GM18508 (cell line): ENCODE data around the gene MBLAC1.
A peak's percentile ranks its signal among the peaks of the same experiment; 100 is the strongest.

Experiments
- ATAC-seq: cut with Tn5 transposase; IDR thresholded peaks from one replicate; pipeline ENCODE4 v1.9.1; 2021; ENCODE audit warnings: moderate number of reproducible peaks; ENCODE audit not compliant: insufficient read depth, unreplicated experiment

Gene MBLAC1

DNA sequence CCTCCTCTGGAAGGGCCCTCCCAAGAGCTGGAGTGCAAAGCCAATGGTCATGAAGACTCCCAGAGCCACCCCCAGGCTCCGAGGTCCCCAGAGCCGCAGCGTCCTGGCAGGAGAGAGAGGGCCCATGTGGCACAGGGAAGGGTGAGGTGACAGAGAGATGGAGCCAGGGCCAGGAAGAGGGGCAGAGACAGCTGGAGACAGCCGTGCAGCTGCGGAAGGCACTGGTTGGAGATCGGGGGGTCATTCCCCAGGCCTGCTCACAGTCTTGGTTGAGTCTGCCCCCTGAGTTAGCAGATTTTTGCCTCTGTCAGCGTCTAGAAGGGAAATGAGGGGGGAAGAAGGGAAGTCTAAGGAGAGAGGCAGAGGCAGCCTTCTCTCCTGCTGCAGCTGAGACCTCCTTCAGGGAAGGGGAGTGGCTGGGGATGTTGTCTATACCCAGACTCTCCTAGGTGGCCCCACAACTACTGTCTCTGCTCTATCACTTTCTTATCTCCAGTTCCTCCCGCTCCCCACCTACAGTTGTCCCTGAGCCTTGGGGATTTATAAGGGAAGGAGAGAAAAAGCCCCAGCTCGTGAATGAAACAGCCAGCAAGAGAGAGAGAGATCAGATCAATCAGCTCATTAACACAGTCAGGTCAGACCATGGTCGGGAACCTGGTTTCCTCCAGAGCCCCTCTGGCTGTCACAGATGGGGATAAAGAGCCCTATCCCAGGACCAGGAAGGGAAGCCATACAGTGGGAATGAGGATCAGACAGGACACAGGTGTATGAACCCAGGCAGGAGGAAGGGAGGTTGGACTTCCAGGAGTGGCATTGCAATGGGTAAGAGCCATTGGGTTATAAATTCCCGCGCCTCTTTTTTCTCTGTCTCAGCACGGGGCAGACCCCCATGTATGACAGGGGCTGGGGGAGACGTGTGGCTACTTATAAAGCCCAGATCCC is 40.5 kb downstream of the MBLAC1 start:
- ATAC-seq: no peak

DNA sequence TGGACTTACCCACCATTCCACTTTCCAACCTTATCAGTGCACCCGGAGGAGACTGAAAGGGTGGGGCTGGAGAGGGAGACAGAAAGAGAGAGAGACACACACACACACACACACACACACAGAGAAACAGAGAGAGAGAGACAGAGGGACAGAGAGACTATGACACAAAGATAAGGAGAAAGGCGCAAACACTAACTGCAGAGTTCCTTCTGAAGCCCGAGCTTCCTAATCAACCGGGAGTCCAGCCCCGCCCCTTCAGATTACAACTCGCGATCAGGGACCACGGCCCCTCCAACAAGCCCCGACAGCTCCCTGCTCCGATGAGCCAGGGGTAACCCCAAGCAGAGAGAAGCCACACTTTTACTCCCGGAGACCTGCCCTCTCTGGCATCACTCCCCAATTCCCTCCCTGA is 41.2 kb downstream of the MBLAC1 start:
- ATAC-seq: no peak

DNA sequence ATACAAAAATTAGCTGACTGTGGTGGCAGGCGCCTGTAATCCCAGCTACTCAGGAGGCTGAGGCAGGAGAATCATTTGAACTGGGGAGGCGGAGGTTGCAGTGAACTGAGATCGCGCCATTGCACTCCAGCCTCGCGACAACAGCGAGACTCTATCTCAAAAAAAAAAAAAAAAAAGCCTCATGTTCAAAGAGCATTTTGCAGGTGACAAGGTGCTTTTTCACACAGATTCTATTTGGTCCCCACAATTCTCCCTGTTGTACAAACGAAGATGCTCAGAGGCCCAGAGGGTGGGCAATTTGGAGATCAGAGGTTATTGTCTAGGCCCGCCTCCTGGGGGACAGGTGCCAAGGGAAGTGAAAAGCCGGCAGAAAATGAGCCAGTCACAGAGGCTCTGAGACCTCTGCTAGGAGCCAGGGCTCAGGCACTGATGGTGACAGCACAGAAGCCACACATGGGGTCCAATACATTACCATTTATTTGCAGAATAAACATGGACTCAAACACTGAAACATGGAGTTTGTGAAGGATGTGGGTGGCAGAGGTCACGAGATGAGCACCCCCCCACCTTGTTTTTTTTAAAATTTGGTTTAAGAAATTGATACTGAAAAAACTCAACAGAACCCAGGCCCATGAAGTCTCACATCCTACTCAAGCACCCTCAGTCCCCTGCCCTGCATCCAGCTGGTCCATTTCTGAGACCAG is 42.5 kb downstream of the MBLAC1 start:
- ATAC-seq: no peak

DNA sequence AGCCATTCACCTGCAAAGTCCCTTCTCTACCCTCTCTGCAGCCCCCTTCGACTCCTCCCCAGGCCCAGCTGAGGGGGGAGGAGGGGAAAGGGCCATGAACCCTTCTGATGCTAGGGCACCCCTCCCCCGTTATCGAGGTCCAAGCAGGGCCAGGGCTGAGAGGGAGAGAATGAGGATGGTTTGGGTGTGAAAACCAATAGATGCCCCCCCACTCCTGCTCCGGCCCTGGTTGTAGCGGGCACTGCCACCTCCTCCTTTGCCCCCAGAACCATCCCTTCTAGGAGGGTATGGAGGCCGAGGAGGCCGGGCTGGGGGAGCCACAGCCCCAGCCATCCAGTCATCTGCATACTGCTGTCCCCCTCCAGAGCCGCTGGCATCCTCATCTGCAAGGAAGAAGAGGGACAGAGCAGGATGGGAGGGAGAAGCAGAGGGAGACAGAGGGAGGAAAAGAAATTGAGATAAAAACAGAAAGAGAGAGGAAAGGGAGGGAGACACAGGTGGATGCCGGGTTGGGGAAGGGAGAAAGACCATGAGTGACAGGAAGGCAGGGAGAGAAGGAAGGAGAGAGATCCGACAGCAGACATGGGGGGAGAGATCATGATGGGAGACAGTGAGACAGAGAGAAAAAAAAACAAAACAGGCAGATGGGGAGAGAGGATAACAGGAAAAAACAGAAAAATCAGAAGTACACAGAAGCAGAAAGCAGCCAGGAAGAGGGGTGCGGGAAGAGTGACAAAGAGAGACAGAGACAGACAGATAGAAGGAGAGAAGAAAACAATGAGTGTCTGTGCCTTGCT is 43.5 kb downstream of the MBLAC1 start:
- ATAC-seq: no peak

DNA sequence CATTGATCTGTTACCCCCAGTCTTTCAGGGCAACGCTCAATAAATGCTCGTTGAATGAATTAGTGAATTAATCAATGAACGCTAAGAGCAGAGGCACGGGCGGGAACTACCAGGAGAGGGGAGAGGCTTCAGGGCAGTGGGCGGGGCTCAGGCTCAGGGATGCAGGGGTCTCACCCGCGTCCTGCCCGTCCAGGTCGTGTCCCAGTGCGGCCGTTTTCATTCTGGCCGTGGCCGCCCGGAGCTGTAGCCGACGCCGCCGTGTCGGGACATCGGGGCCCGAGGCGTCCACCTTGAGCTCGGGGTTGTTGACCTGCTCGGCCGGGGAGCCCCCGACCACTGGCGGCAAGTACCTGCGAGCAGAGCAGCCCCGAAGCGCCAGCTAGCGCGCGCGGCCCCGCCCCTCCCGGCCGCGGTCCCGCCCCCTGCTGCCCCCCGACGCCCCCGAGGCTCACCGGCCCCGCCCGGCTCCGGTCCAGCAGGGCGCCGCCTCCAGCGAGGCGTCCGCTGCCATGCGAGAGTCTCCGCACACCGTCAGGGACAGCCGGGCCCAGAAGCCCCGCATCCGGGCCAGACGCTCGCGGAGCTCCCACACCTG is 44.4 kb downstream of the MBLAC1 start:
- ATAC-seq: no peak

DNA sequence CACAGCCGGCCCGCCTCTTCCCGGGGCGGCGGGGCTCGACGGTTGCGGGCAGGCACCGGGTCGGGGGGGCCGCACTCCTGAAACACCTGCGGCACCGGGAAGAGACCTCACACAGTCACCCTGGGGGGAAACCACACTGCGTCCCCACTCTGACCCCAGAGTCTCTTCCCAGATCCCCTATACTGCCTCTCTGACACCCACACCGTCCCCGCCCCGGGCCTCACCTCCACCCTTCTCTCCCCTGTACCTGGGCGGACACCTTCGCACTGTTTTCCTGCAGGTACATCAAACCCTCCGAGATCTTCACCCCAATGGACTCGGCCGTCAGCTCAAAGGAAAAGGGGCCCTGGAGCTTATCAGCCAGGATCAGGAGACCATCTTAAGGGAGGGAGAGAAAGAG is 45.1 kb downstream of the MBLAC1 start:
- ATAC-seq: no peak

DNA sequence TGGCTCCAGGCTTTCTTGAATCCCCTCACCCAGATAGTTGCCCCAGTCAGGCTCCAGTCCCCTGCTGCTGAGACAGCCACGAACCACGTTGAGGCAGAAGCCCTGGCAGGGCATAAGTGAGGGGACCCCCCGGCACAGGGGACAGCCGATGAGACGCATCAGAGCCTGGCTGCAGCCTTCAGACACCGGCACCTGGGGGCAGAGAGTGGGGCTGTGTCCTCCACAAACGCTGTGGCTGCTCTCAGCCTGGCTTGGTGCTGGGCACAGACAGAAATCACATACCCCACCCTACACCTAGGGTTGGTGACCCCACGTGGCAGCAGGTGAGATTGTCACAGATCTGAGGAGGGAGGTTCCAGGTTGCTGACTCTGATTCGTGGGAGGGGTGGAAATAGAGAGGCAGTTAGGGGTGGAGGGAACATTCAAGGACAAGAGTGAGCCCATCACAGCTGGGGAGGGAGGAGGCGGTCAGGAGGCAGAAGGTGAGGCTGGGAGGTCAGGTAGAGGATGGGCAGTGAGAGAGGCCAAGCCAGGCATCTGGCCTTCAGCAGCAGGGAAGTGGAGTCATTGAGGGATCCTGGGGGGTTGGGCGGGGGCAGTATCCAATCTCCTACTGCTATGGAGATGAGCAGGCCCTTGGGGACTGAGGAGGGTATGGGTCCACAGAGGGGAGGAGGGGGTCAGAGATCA is 47.2 kb downstream of the MBLAC1 start:
- ATAC-seq: no peak

DNA sequence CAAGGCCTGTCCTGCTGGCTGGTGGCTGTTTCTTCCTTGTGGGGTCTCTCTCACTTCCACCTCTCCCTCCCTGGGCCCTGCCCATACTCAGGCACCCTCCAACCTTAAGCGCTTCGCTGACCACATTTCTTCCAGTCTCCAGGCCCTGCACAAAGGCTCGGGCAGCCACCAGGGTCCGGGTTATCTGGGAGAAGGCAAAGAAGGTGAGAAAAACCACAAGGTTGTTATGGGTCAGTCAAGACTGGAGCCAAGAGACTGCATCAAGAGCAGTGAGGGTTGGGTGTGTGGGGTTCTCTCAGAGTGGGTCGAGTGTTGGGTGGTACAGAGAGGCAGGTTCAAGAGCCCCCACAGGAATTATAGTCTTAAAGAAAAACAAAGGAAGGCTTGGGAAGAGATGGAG is 47.8 kb downstream of the MBLAC1 start:
- no peak for ATAC-seq

DNA sequence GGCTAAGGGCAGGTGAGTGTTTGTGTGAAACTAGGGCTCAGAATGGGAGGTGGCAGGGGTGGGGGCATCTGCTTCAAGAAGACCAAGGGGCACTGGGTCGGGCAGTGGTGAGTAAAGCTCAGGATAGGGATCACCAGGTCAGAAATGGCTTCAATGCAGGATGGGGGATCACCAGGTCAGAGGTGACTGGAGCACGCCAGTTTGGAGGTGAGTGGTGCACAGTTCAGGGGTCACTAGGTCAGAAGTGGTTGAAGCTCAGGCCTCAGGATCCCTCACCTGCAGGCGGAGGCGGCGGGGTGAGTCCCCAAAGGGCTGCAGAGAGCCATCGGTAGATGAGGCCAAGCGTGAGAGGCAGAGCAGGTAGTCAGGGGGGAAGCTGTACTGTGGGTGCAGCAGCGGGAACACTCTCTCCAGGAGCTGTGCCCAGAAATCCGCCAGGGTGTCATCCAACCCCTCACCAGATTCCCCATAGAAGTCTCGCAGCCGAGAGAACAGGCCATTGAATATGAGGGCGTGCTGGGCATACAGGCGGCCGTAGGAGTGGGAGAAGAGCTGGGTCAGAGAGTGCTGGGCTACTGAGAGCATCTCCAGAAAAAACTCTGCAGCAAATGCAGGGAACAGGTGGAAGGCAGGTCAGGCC is 48.6 kb downstream of the MBLAC1 start:
- ATAC-seq: no peak

DNA sequence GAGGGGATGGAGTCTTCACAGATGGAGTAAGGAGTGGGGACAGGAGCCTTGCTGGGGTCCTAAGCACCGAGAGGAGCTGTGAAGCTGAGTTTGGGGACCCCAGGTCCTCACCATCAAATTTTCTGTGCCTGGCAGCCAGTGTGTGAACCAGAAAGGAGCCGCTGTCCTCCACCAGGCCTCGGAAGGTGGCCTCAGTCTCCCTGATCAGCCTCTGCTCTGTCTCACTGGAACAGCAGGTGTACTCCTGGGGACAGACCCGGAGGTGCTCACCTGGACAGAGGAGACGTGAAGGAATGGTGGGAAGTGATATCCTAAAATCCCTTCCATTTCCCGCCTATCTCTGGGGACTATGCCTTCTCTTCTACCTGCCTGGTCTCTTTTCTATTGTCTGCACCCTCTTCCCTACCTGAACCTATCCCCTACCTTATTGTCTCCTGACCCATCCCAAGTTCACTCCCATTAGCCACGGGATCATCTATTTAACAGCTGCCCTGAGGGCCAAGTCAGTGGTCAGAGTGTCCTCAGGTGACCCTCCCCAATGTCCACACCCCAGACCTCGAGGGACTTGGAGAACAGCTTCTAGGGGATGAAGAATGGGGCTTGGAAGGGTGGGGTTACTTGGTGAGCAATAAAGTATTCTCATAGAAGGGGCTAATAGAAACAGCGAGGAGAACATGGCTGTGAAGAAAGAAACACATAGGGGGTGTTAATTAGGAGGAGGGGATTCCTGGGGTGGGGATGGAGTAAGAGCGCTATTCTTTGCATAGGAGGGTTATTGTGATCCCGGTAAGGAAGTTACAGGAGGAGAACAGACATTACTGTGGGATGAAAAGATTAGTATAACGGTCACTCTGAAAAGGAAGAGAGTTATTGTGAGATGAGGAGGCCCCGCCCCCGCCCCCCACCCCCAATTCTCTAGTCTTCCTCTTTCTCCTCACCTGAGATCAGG is 49.6 kb downstream of the MBLAC1 start:
- ATAC-seq: no peak

DNA sequence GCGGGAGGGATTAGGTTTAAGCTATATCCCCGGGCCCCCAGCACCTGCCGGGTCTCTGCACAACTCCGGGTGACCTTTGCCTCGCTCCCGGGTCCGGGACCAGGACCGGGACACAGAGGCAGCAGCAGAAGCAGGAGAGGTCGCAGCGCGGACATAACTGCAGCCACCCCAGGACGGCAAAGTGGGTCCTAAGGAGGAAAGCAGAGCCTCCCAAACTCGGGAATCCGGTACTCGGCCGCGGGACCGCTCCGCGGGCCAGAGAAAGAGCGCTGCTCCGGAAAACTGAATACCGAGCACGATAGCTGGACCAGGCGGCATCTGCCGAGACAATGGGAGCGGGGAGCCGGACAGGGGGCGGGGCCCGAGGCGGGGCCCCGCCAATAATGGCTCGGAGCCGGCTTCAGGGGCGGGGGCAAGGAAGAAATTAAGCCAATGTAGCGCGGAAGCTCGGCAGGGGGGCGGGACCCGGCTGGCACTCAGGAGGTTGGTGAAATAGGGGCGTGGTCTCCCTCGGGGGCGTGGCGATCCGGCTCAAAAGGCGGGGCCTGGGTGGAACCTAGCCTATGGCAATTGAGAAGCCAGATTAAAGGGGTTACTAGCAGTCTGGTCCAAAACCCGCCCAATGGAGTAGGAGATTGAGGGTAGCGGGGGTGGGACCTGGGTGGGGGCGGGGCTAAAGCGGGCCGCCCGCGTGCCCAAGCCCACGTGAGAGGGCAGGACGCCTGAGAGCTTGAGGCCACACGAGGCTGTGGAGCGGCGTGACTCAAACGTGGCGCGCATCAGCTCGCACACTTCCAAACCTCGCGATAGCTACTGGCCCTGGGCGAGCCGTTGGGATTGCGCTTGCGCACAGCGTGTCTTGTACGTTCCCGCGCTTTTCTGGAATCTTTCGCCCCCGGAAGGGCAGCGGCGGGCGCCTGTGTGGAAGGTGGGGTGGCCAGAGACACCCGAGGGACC is 50.6 kb downstream of the MBLAC1 start, which contains the start of the genes GPC2 and STAG3:
Gene GPC2 (minus strand): TSS at position 337 of the 957 bp plus-strand sequence. CDS start 182 bp downstream, at position 155.
Gene STAG3 (plus strand): TSS at position 874 of the 957 bp plus-strand sequence. CDS start 2,639 bp downstream, outside the sequence.
- ATAC-seq: peak; percentile 56
